Activated T-helper 2 cell treated with anti-CD3 and anti-CD28 coated beads, Interferon-gamma antibody, Interleukin-2, Interleukin-4, amounts not matched to agents 10 μg/mL and 5 μg/mL and 100 μg/mL, durations not matched to agents 14 hours and 24 hours and 36 hours (primary cell): ENCODE measurements around the gene TRIM7. TPM values are rescaled to one million over a fixed set of nuclear protein-coding genes. Genes with fewer than 3 reads are reported as not detected.

Experiments used
- DNase-seq: peaks from one replicate; pipeline ENCODE4 v3.0.0; 2021; ENCODE audit warnings: low spot score
- H3K27ac Mint-ChIP-seq: one replicate; pipeline ENCODE4 v1.8.0; 2021; ENCODE audit warnings: mixed read lengths
- H3K27me3 Mint-ChIP-seq: one replicate; pipeline ENCODE4 v1.8.0; 2021; ENCODE audit warnings: low read depth, mixed read lengths
- H3K36me3 Mint-ChIP-seq: one replicate; pipeline ENCODE4 v1.8.0; 2021; ENCODE audit warnings: low read depth, mixed read lengths
- H3K4me1 Mint-ChIP-seq: one replicate; pipeline ENCODE4 v1.8.0; 2021; ENCODE audit warnings: low read depth, mixed read lengths
- H3K4me3 Mint-ChIP-seq: one replicate; pipeline ENCODE4 v1.8.0; 2021; ENCODE audit warnings: low read depth, mild to moderate bottlenecking, moderate library complexity, mixed read lengths
- H3K9me3 Mint-ChIP-seq: one replicate; pipeline ENCODE4 v1.8.0; 2021; ENCODE audit warnings: mixed read lengths
- intact Hi-C: fragments of 100-400 bp; cut with micrococcal nuclease; formaldehyde crosslinking; loops from one replicate; pipeline ENCODE4 v1.15.1; 2023
- total RNA-seq: library from RNA; stranded (reverse); gene quantifications from 2 replicates; pipeline ENCODE4 v1.2.3, GENCODE V29; 2022

TRIM7 gene
- total RNA-seq, 1 donor from 2014 or later: 4.8 TPM

GRCh38 chr5:181236954-181237641 is 32.1 kb upstream of the TRIM7 start:
- H3K27ac Mint-ChIP-seq: no peak overlapping the region
- H3K4me1 Mint-ChIP-seq: peaks cover 25% of the 10 kb centered on the region
- peaks cover 92% of the 10 kb centered on the region for H3K36me3 Mint-ChIP-seq
- no peaks in the 10 kb centered on the region for H3K27me3 Mint-ChIP-seq
- DNase-seq: no peak
- no peak overlapping the region for H3K4me3 Mint-ChIP-seq
- intact Hi-C loops: no loop called here
- no peaks in the 10 kb centered on the region for H3K9me3 Mint-ChIP-seq

GRCh38 chr5:181236471-181236870 is 31.5 kb upstream of the TRIM7 start:
- peaks cover 19% of the 10 kb centered on the region for H3K4me1 Mint-ChIP-seq
- intact Hi-C loops: no loop called here
- no peaks in the 10 kb centered on the region for H3K9me3 Mint-ChIP-seq
- H3K27ac Mint-ChIP-seq: no peak overlapping the region
- H3K36me3 Mint-ChIP-seq: peaks cover 90% of the 10 kb centered on the region
- H3K27me3 Mint-ChIP-seq: no peaks in the 10 kb centered on the region
- no peak overlapping the region for H3K4me3 Mint-ChIP-seq
- no peak for DNase-seq

GRCh38 chr5:181235689-181236366 is 30.8 kb upstream of the TRIM7 start:
- no peaks in the 10 kb centered on the region for H3K27me3 Mint-ChIP-seq

GRCh38 chr5:181235323-181235688 is 30.3 kb upstream of the TRIM7 start:
- H3K9me3 Mint-ChIP-seq: no peaks in the 10 kb centered on the region
- no peaks in the 10 kb centered on the region for H3K27me3 Mint-ChIP-seq
- intact Hi-C loops: no loop called here
- peaks cover 18% of the 10 kb centered on the region for H3K4me1 Mint-ChIP-seq
- peak overlapping the region; percentile 30 for H3K27ac Mint-ChIP-seq
- H3K4me3 Mint-ChIP-seq: no peak overlapping the region
- no peak for DNase-seq
- H3K36me3 Mint-ChIP-seq: peaks cover 87% of the 10 kb centered on the region

More at GRCh38 chr5:181235689-181236366, 30.8 kb upstream of the TRIM7 start:
- no peak for DNase-seq
- intact Hi-C loops: no loop called here
- H3K27ac Mint-ChIP-seq: peak overlapping the region; percentile 30
- H3K9me3 Mint-ChIP-seq: no peaks in the 10 kb centered on the region
- H3K36me3 Mint-ChIP-seq: peaks cover 88% of the 10 kb centered on the region
- H3K4me3 Mint-ChIP-seq: no peak overlapping the region
- peaks cover 16% of the 10 kb centered on the region for H3K4me1 Mint-ChIP-seq

- intact Hi-C loops: no loop called here
- Mint-ChIP-seq H3K4me1 (peaks cover 22% of the 10 kb centered on the region), H3K27me3 (no peaks in the 10 kb centered on the region), H3K27ac (peak overlapping the region; percentile 42), H3K4me3 (no peak overlapping the region), H3K36me3 (peaks cover 86% of the 10 kb centered on the region), H3K9me3 (no peaks in the 10 kb centered on the region)
- no peak for DNase-seq
Observed at GRCh38 chr5:181234455-181235306, 29.7 kb upstream of the TRIM7 start.

- Mint-ChIP-seq H3K9me3 (no peaks in the 10 kb centered on the region), H3K36me3 (peaks cover 85% of the 10 kb centered on the region), H3K27me3 (no peaks in the 10 kb centered on the region), H3K4me3 (no peak overlapping the region), H3K4me1 (peaks cover 24% of the 10 kb centered on the region), H3K27ac (no peak overlapping the region)
- intact Hi-C loops: no loop called here
- no peak for DNase-seq
Observed at GRCh38 chr5:181233801-181234454, 28.9 kb upstream of the TRIM7 start.

GRCh38 chr5:181233088-181233800 is 28.2 kb upstream of the TRIM7 start:
- DNase-seq: no peak
- Mint-ChIP-seq H3K27ac (peak overlapping the region; percentile 1), H3K9me3 (no peaks in the 10 kb centered on the region), H3K4me3 (no peak overlapping the region), H3K27me3 (no peaks in the 10 kb centered on the region), H3K4me1 (peaks cover 21% of the 10 kb centered on the region), H3K36me3 (peaks cover 78% of the 10 kb centered on the region)
- intact Hi-C loops: no loop called here

- no peak for DNase-seq
- Mint-ChIP-seq H3K4me1 (peaks cover 15% of the 10 kb centered on the region), H3K27me3 (no peaks in the 10 kb centered on the region), H3K9me3 (no peaks in the 10 kb centered on the region), H3K27ac (peak overlapping the region; percentile 1), H3K4me3 (no peak overlapping the region), H3K36me3 (peaks cover 72% of the 10 kb centered on the region)
- intact Hi-C loops: no loop called here
Observed at GRCh38 chr5:181232593-181232992, 27.6 kb upstream of the TRIM7 start.

- no peak overlapping the region for H3K27ac Mint-ChIP-seq
- no peaks in the 10 kb centered on the region for H3K27me3 Mint-ChIP-seq
- no peak for DNase-seq
- H3K36me3 Mint-ChIP-seq: peaks cover 60% of the 10 kb centered on the region
- intact Hi-C loops: no loop called here
- H3K4me1 Mint-ChIP-seq: peaks cover 15% of the 10 kb centered on the region
- H3K9me3 Mint-ChIP-seq: no peaks in the 10 kb centered on the region
- no peak overlapping the region for H3K4me3 Mint-ChIP-seq
Observed at GRCh38 chr5:181231432-181231831, 26.4 kb upstream of the TRIM7 start.

- H3K9me3 Mint-ChIP-seq: no peaks in the 10 kb centered on the region
- intact Hi-C loops: no loop called here
- H3K27me3 Mint-ChIP-seq: no peaks in the 10 kb centered on the region
- H3K27ac Mint-ChIP-seq: no peak overlapping the region
- peaks cover 51% of the 10 kb centered on the region for H3K36me3 Mint-ChIP-seq
- no peak for DNase-seq
- no peak overlapping the region for H3K4me3 Mint-ChIP-seq
- H3K4me1 Mint-ChIP-seq: peaks cover 19% of the 10 kb centered on the region
Observed at GRCh38 chr5:181230551-181230950, 25.6 kb upstream of the TRIM7 start.

- Mint-ChIP-seq H3K4me3 (no peak overlapping the region), H3K9me3 (no peaks in the 10 kb centered on the region), H3K27me3 (no peaks in the 10 kb centered on the region), H3K27ac (peak overlapping the region; percentile 24), H3K4me1 (peaks cover 24% of the 10 kb centered on the region), H3K36me3 (peaks cover 46% of the 10 kb centered on the region)
- DNase-seq: no peak
- intact Hi-C loops: no loop called here
Observed at GRCh38 chr5:181229996-181230395, 25.0 kb upstream of the TRIM7 start.
